ENCODE data around the gene UQCRC1.

Gene UQCRC1

GRCh38 chr3:48597408-48597800 lies 12.0 kb downstream of the UQCRC1 start:
- DNase-seq: no peak

- no peak for DNase-seq
Measured at GRCh38 chr3:48596676-48597407, 12.6 kb downstream of the UQCRC1 start.

- no peak for DNase-seq
Measured at GRCh38 chr3:48596157-48596556, 13.3 kb downstream of the UQCRC1 start.

GRCh38 chr3:48595526-48596121 lies 13.8 kb downstream of the UQCRC1 start:
- DNase-seq: no peak

DNA sequence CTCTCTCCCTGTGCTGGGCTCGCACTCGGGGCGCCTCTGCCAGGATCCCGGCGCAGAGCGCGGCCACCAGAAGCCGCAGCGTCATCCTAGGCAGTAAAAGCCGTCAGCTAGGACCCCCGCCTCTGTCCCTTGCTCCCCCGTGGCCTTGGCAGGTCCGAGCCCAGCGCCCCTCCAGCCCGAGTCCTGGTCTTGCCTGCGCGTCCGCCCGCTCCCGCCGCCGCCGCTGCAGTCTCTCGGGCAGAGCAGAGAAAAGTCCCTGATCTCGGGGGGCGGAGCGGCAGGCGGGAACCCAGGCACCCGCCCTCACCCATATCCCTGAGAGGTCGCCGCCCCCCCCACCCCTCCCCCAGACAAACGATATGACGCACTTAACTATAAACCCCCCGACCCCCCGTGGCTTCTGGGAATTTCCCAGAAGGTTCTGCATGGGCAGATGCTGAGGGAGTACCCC lies 14.3 kb downstream of the UQCRC1 start, which contains the start of gene COL7A1:
TSS of gene COL7A1 (minus strand) at position 255 of the 451 bp plus-strand sequence. CDS start at position 85, 170 bp downstream.
- DNase-seq: no peak

- no peak for DNase-seq
Measured at GRCh38 chr3:48594417-48595049, 14.9 kb downstream of the UQCRC1 start.

GRCh38 chr3:48593337-48593736 lies 16.1 kb downstream of the UQCRC1 start:
- no peak for DNase-seq

DNA sequence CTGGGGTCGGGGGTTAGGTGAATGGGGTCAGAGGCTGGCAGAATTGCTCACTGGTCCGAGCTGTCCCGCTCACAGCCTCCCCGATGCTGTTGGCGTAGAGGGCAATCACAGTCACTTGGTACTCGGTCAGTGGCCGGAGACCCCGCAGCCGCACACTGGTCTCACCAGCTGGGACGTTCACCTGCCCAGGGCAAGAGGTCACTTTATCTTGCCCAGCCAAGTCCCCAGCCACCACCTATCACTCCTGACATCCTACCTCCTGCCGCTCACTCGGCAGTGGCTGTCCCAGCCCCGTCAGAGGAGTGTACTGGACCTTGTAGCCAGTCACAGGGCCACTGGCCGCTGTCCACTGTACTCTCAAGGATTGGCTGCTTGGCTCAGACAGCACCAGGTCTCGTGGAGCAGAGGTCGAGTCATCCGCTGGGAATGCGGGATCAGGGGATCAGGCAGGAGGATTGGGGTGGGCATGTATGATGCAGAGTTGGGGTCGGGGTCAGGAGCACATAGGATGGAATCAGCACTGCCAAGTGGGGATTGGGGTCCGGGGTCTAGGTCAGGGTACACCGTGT lies 16.8 kb downstream of the UQCRC1 start:
- DNase-seq: no peak

GRCh38 chr3:48591886-48592518 lies 17.4 kb downstream of the UQCRC1 start:
- no peak for DNase-seq

GRCh38 chr3:48591436-48591835 lies 18.0 kb downstream of the UQCRC1 start:
- no peak for DNase-seq

DNA sequence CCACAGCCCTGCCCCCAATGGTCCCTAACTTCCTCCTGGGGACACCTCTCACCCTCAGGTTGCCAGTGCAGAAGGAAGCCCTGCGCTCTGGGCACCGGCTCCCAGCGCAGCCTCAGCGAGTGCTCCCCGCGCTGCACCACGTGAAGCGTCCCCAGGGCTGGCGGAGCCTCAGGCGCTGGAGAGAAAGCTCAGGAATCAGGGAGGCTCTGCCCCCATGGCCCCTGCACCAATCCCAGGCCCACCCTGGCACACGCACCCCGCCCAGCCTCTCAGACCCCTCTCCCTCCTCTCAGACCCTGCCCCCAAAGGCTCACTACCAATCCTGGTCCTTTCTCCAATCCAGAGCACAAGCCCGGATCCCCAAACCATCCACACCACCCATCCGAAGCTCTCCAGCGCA lies 21.2 kb downstream of the UQCRC1 start:
- no peak for DNase-seq

DNA sequence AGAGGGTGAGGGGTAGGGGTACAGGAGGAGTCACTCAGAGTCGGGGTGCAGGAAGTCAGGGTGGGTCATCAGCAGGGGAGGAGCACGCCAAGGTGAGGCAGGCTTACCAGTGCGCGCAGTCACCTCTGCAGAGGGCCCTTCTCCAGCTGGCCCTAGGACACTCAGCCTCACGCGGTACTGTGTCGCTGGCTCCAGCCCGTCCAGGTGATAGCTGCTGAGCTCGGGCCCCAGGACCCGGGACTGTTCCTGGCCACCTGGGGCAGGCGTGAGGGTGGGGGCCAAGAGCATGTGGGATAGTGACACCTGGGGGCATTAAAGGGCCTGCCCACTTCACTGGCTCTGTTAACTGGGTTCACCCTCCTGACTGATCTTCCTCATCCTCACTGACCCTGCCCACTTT lies 21.8 kb downstream of the UQCRC1 start:
- DNase-seq: no peak

GRCh38 chr3:48585411-48585810 lies 24.0 kb downstream of the UQCRC1 start:
- DNase-seq: no peak

GRCh38 chr3:48584836-48585235 lies 24.6 kb downstream of the UQCRC1 start:
- no peak for DNase-seq

DNA sequence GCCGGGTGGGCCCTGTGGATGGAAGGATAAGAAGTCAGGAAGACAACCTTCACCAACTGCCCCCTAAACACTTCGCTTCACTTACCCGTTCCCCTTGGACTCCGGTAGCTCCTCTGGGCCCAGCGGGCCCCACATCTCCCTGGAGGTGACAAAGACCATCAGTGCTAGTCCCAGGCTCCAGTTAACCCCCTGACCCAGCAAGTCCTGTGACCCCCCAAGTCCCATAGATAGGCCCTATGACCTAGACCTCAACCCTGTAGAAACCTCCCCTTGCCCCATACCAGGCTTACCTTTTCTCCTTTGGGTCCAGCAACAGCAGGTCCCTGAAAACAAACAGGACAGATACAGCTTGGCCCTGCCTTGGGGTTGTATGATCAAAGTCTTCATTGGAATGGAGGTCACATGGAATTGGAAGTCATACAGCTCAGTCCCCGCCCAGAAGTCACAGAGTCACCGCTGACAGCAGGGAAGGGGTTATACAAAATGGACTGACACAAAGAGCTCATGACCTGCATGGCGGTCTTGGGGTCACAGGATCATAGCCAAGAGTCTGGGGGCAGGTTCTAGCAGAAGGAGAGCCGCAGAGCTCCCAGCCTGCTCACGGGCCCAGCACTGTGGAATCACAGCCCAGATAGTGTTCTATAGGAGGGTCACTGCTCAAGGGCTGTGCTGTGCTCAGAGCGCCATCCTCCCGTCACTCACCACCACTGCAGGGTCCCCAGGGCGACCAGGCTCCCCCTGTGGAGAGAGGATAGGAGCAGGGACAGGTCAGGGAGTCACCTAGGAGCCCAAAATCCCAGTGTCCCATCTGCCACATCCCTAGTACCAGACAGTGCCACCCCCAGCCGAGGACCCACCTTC lies 27.6 kb downstream of the UQCRC1 start:
- no peak for DNase-seq

- DNase-seq: no peak
Measured at GRCh38 chr3:48576647-48577046, 32.8 kb downstream of the UQCRC1 start.

- DNase-seq: no peak
Measured at GRCh38 chr3:48575366-48575765, 34.1 kb downstream of the UQCRC1 start.

GRCh38 chr3:48573973-48574585 lies 35.4 kb downstream of the UQCRC1 start:
- DNase-seq: no peak

DNA sequence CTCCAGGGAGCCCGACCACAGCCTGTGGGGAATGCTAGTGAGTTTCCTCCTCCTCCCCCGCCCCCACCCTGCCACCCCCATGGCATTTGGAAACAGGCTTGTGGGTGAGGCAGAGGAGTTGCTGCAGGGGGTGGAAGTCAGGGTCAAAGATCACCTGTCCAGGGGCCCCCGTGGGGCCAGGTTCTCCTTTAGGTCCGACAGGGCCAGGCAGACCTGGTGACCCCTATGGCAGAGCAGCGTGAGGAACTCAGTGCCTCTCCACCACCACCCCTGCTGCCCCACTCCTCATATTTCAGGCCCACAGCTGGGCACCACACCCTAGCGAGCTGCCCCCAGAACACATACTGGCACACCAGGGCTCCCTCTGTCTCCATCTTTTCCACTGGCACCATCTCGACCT lies 36.9 kb downstream of the UQCRC1 start:
- DNase-seq: no peak

DNA sequence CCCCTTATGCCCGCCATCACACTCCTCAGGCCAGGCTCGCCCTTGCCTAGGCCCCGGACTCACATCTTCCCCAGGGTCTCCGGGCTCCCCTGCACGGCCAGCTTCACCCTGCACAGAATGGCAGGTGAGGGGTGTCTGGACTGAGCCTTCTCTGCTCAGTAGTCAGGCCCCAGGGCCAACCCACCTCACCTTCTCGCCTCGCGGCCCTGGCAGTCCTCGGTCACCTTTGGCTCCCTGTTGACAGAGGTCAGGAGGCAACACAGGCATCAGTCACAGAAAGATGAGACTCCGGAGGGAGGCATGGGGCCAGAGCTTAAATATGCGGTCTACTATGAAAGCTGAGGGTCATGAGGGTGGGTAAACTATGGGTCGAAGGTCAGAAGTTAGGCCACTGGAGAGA lies 37.5 kb downstream of the UQCRC1 start:
- DNase-seq: no peak

- no peak for DNase-seq
Measured at GRCh38 chr3:48569808-48570450, 39.5 kb downstream of the UQCRC1 start.
